A673 (cell line): ENCODE results near the gene BTG4. TPM values are rescaled to one million over a fixed set of nuclear protein-coding genes. Genes with fewer than 3 reads are reported as not detected.

Experiments used
- BruUV-seq: library from RNA; stranded (reverse); fragments of 400-500 nt; replicated peaks from 2 replicates; lab custom pipeline; 2021; lab: Mats Ljungman, UMichigan
- CTCF ChIA-PET: fragments of 300-600 bp; sonication (Branson Sonifier 250); formaldehyde crosslinking; loops from one replicate; lab custom pipeline; 2022; ENCODE audit warnings: antibody characterized with exemption; lab: Charles Lee
- POLR2A ChIA-PET: fragments of 300-600 bp; sonication (Branson Sonifier 250); formaldehyde crosslinking; loops from one replicate; lab custom pipeline; 2022; ENCODE audit warnings: antibody characterized with exemption; ENCODE audit not compliant: low non-redundant PET; lab: Charles Lee
- DNase-seq: peaks from one replicate; pipeline ENCODE4 v3.0.0-alpha.2; 2015; ENCODE audit warnings: low spot score
- H3K27ac ChIP-seq: fragments of 200-600 bp; sonication (generic); 2 replicates; pipeline ENCODE4 v1.5.1; 2016; ENCODE audit warnings: mixed run types, low read depth, mild to moderate bottlenecking, mixed read lengths, antibody characterized with exemption, low read length; ENCODE audit not compliant: poor library complexity, severe bottlenecking
- H3K27me3 ChIP-seq: fragments of 200-600 bp; sonication (generic); replicated peaks from 2 replicates; pipeline ENCODE4 v1.6.1; 2017; ENCODE audit warnings: mixed run types, low read depth, mild to moderate bottlenecking, mixed read lengths, antibody characterized with exemption, low read length; ENCODE audit not compliant: insufficient read depth, poor library complexity
- H3K36me3 ChIP-seq: fragments of 200-600 bp; sonication (generic); 2 replicates; pipeline ENCODE4 v1.6.1; 2016; ENCODE audit warnings: mixed run types, mild to moderate bottlenecking, mixed read lengths, antibody characterized with exemption, low read length; ENCODE audit not compliant: insufficient read depth, poor library complexity, severe bottlenecking
- H3K4me1 ChIP-seq: fragments of 200-600 bp; sonication (generic); 2 replicates; pipeline ENCODE4 v1.6.1; 2017; ENCODE audit warnings: mixed run types, mild to moderate bottlenecking, mixed read lengths, antibody characterized with exemption, low read length; ENCODE audit not compliant: insufficient read depth, poor library complexity, severe bottlenecking
- H3K4me3 ChIP-seq: fragments of 200-600 bp; sonication (generic); 2 replicates; pipeline ENCODE4 v1.5.1; 2016; ENCODE audit warnings: low read depth, mixed run types, mild to moderate bottlenecking, mixed read lengths, low read length; ENCODE audit not compliant: poor library complexity, severe bottlenecking
- H3K9me3 ChIP-seq: fragments of 200-600 bp; sonication (generic); 2 replicates; pipeline ENCODE4 v1.6.1; 2016; ENCODE audit warnings: mixed run types, low read depth, mild to moderate bottlenecking, mixed read lengths, antibody characterized with exemption, low read length; ENCODE audit not compliant: poor library complexity, severe bottlenecking
- EZH2 ChIP-seq: fragments of 200-600 bp; sonication (generic); IDR thresholded peaks from 2 replicates; pipeline ENCODE4 v1.6.1; 2017; ENCODE audit warnings: borderline replicate concordance, low read depth, mild to moderate bottlenecking, mixed read lengths, antibody characterized with exemption, low read length; ENCODE audit not compliant: poor library complexity, severe bottlenecking
- intact Hi-C: fragments of 100-400 bp; cut with micrococcal nuclease; formaldehyde crosslinking; loops from one replicate; pipeline ENCODE4 v1.10.0; 2022; ENCODE audit not compliant: unreplicated experiment
- total RNA-seq: library from RNA; stranded (reverse); gene quantifications from 2 replicates; pipeline ENCODE4 v1.2.3, GENCODE V29; 2021
- TF ChIP-seq, protein P1 (sequence below): fragments of 300-800, 200-600 bp; sonication (generic); conservative IDR thresholded peaks from 2 replicates; pipeline ENCODE4 v1.5.1; 2017; ENCODE audit warnings: low read depth, mild to moderate bottlenecking, antibody characterized with exemption, low read length, moderate library complexity, mixed read lengths

BTG4 gene
- total RNA-seq, 1 experiment from 2014 or later = not detected

DNA sequence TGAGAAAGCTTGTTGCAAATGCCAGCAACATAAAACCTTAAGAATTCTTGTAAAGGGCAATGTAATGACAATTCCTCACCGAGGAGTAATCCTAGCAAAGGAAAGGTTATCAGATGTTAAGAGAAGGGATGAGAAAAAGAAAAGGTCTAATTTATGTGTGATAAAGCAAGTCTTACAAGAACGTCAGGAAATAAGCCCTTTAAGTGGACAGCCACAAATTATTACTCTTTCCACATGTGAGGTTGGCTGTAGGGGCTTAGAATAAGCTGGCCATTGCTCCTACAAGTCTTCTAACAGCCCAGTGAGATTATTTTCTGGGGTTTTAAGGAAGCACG is 37.6 kb upstream of the BTG4 start:
- Histone ChIP-seq H3K36me3 (no peaks in the 10 kb centered on the region), H3K27me3 (no peaks in the 10 kb centered on the region), H3K9me3 (no peaks in the 10 kb centered on the region), H3K4me1 (no peaks in the 10 kb centered on the region), H3K4me3 (no peak overlapping the region), H3K27ac (no peak overlapping the region)
- BruUV-seq = no TSS peak
- POLR2A ChIA-PET = no interaction called here
- no peak for TF ChIP-seq EZH2
- TF ChIP-seq, protein P1, sequence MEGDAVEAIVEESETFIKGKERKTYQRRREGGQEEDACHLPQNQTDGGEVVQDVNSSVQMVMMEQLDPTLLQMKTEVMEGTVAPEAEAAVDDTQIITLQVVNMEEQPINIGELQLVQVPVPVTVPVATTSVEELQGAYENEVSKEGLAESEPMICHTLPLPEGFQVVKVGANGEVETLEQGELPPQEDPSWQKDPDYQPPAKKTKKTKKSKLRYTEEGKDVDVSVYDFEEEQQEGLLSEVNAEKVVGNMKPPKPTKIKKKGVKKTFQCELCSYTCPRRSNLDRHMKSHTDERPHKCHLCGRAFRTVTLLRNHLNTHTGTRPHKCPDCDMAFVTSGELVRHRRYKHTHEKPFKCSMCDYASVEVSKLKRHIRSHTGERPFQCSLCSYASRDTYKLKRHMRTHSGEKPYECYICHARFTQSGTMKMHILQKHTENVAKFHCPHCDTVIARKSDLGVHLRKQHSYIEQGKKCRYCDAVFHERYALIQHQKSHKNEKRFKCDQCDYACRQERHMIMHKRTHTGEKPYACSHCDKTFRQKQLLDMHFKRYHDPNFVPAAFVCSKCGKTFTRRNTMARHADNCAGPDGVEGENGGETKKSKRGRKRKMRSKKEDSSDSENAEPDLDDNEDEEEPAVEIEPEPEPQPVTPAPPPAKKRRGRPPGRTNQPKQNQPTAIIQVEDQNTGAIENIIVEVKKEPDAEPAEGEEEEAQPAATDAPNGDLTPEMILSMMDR = no peak
- intact Hi-C loops = no loop called here
- CTCF ChIA-PET = no interaction called here
- no peak for DNase-seq

DNA sequence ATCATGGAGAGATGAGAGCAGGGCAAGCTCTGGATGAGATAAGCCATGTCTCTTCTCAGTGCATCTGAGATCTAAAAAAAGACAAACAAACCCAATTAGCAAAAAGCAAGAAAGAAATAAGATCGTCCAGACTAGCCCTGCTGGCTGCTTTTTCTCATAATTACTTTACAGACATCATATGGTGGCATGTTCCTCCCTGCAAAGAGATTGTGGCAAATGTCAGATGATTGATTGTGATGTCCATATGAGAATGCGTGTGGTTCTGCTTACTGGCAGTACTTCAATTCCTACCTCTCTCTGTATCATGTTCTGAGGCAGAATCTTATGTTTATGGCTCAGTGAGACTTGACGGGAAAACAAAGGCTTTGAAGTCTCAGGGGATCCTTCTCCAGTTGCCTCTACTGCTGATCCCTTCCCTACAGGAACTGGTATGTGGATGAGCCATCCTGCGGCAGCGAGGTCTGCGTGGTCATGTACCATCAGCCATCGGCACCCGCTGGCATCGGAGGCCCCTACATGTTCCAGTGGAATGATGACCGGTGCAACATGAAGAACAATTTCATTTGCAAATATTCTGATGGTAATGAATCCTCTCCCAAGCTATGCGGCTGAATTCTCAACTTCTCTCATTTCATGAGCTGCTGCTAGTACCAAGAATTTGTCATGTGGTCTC is 37.1 kb upstream of the BTG4 start:
- no TSS peak for BruUV-seq
- H3K27ac ChIP-seq = no peak overlapping the region

DNA sequence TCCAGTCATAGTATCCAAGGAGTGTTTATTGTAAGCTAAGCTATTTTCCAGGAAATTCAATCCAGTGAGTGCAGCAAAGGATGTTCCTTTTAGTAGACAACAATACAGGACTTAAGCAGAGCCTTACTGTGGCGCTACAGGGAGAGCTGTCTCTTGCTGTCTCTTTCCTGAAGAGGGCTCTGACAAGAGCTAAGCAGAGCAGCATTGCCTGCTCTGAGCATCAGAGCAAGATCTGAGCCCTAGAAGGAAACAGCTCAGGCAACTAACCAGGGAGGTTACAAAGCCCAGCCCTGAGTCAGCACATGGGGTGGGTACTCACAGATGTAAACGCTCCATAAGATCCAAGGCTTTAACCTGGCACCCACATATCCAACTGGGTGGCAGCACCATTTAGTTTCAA is 36.3 kb upstream of the BTG4 start:
- Histone ChIP-seq H3K36me3 (no peaks in the 10 kb centered on the region), H3K27me3 (no peaks in the 10 kb centered on the region), H3K27ac (no peak overlapping the region), H3K4me3 (no peak overlapping the region), H3K9me3 (no peaks in the 10 kb centered on the region), H3K4me1 (no peaks in the 10 kb centered on the region)
- TF ChIP-seq, protein P1 = no peak
- TF ChIP-seq EZH2 = no peak
- CTCF ChIA-PET = no interaction called here
- POLR2A ChIA-PET = no interaction called here
- intact Hi-C loops = no loop called here
- DNase-seq = no peak
- BruUV-seq = no TSS peak

More for the DNA sequence above, 37.1 kb upstream of the BTG4 start:
- TF ChIP-seq, protein P1 = no peak
- no peak for TF ChIP-seq EZH2
- Histone ChIP-seq H3K4me1 (no peaks in the 10 kb centered on the region), H3K4me3 (no peak overlapping the region), H3K36me3 (no peaks in the 10 kb centered on the region), H3K9me3 (no peaks in the 10 kb centered on the region), H3K27me3 (no peaks in the 10 kb centered on the region)
- intact Hi-C loops = no loop called here
- ChIA-PET CTCF (no interaction called here), POLR2A (no interaction called here)
- no peak for DNase-seq
